K562 (cell line): ENCODE results near the gene WSCD2. TPM values are rescaled to one million over a fixed set of nuclear protein-coding genes. Genes with fewer than 3 reads are reported as not detected.

Source experiments
- ATAC-seq: fragments of 200-7000 bp; cut with Tn5 transposase; 3 replicates; pipeline ENCODE4 v1.9.1; 2020; ENCODE audit warnings: moderate library complexity
- BruUV-seq: library from RNA; stranded (reverse); fragments of 400-500 nt; replicated peaks from 2 replicates; lab custom pipeline; 2021; lab: Mats Ljungman, UMichigan
- CTCF ChIA-PET: fragments of 300-600 bp; formaldehyde crosslinking; extraction: SDS; loops from one replicate; lab custom pipeline; 2021; ENCODE audit warnings: low intra/inter-chr PET ratio; lab: Yijun Ruan, JAX
- POLR2A ChIA-PET: fragments of 300-600, 350-650 bp; sonication (Branson Sonifier 250); formaldehyde crosslinking; extraction: SDS; loops from one replicate; lab custom pipeline; 2021; ENCODE audit warnings: antibody characterized with exemption, inconsistent platforms; lab: Yijun Ruan, JAX
- DNase-seq, 4 experiments: peaks; one replicate each; pipeline versions ENCODE4 v3.0.0 to v3.0.0-alpha.2; 2011 to 2018; ENCODE audit warnings: low spot score in 3 of 4, mixed read lengths in 3 of 4; ENCODE audit errors: extremely low read depth in 1 of 4
- FAIRE-seq: peaks from 2 replicates; lab custom pipeline; 2011; peaks lifted over from hg19 to GRCh38; lab: Jason Lieb, UNC
- H2AFZ ChIP-seq: 2 replicates; pipeline ENCODE4 v1.6.0; 2011; ENCODE audit warnings: low read depth, low read length, control low read depth, inconsistent platforms
- H3K27ac ChIP-seq: fragments of 200-600 bp; 3 replicates; pipeline ENCODE4 v1.8.0; 2011; ENCODE audit warnings: low read depth, mild to moderate bottlenecking, control low read depth, inconsistent platforms, low read length, moderate library complexity, mixed read lengths; ENCODE audit errors: extremely low read depth
- H3K27me3 ChIP-seq, 2 experiments: fragments of 300-600 bp in 1 of 2; 2 replicates in 1 of 2; 3 replicates in 1 of 2; pipeline versions ENCODE4 v1.6.0 to v1.8.0; 2011; ENCODE audit warnings: inconsistent platforms in 2 of 2, low read length in 2 of 2, mild to moderate bottlenecking in 1 of 2, mixed read lengths in 1 of 2, moderate library complexity in 1 of 2; ENCODE audit not compliant: control insufficient read depth in 2 of 2, insufficient read depth in 2 of 2
- H3K36me3 ChIP-seq: fragments of 300-600 bp; 3 replicates; pipeline ENCODE4 v1.8.0; 2011; ENCODE audit warnings: mild to moderate bottlenecking, low read length, inconsistent platforms; ENCODE audit not compliant: control insufficient read depth, insufficient read depth
- H3K4me1 ChIP-seq, 2 experiments: fragments of 200-600 bp in 1 of 2; replicated peaks in 1 of 2; 2 replicates in 1 of 2; 3 replicates in 1 of 2; pipeline versions ENCODE4 v1.5.1 to v1.8.0; 2011; ENCODE audit warnings: inconsistent platforms in 2 of 2, low read length in 2 of 2, mild to moderate bottlenecking in 1 of 2, mixed read lengths in 1 of 2, moderate library complexity in 1 of 2; ENCODE audit not compliant: control insufficient read depth in 2 of 2, insufficient read depth in 2 of 2
- H3K4me2 ChIP-seq: 2 replicates; pipeline ENCODE4 v1.6.1; 2011; ENCODE audit warnings: low read length, control low read depth, inconsistent platforms, mixed read lengths; ENCODE audit not compliant: insufficient read depth
- H3K4me3 ChIP-seq: fragments of 200-600 bp; sonication (generic), shearing (Covaris generic); 2 replicates; pipeline ENCODE4 v1.5.1; 2016; ENCODE audit warnings: control low read depth, inconsistent platforms
- H3K79me2 ChIP-seq: fragments of 200-600 bp; 3 replicates; pipeline ENCODE4 v1.8.0; 2011; ENCODE audit warnings: low read length, inconsistent platforms; ENCODE audit not compliant: control insufficient read depth, insufficient read depth
- H3K9ac ChIP-seq, 2 experiments: 2 replicates each; pipeline versions ENCODE4 v1.6.0 to v1.6.1; 2011; ENCODE audit warnings: low read depth in 2 of 2, low read length in 2 of 2, control low read depth in 1 of 2, inconsistent platforms in 1 of 2, mild to moderate bottlenecking in 1 of 2, mixed read lengths in 1 of 2; ENCODE audit not compliant: insufficient read depth in 1 of 2
- H3K9me1 ChIP-seq: one replicate; pipeline ENCODE4 v1.6.0; 2011; ENCODE audit warnings: inconsistent platforms, mild to moderate bottlenecking, low read length, moderate library complexity; ENCODE audit not compliant: control insufficient read depth, insufficient read depth
- H3K9me3 ChIP-seq: replicated peaks from 2 replicates; pipeline ENCODE4 v1.5.1; 2011; ENCODE audit warnings: low read depth, low read length, inconsistent platforms; ENCODE audit not compliant: control insufficient read depth, insufficient read depth
- H4K20me1 ChIP-seq: replicated peaks from 2 replicates; pipeline ENCODE4 v1.6.1; 2011; ENCODE audit warnings: low read length, inconsistent platforms, mixed read lengths; ENCODE audit not compliant: control insufficient read depth, insufficient read depth
- KDM2B ChIP-seq: fragments of 250-450 bp; sonication (Bioruptor Pico); IDR thresholded peaks from 2 replicates; pipeline ENCODE4 v1.8.0; 2021; ENCODE audit warnings: mild to moderate bottlenecking, moderate library complexity
- NCOA4 ChIP-seq: fragments of 450-650 bp; IDR thresholded peaks from 2 replicates; pipeline ENCODE4 v1.6.1; 2018; ENCODE audit warnings: mild to moderate bottlenecking; ENCODE audit not compliant: partially characterized antibody
- POLR2AphosphoS5 ChIP-seq: IDR thresholded peaks from 2 replicates; pipeline ENCODE4 v1.6.1; 2011; ENCODE audit warnings: mild to moderate bottlenecking, low read depth, low read length, moderate library complexity; ENCODE audit not compliant: control insufficient read depth, insufficient read depth
- SNRNP70 ChIP-seq: fragments of 200-400 bp; formaldehyde crosslinking; optimal IDR thresholded peaks from 2 replicates; pipeline ENCODE3; 2017; ENCODE audit warnings: low read depth, low read length
- THRAP3 ChIP-seq: fragments of 450-650 bp; IDR thresholded peaks from 2 replicates; pipeline ENCODE4 v1.6.1; 2016; ENCODE audit warnings: mild to moderate bottlenecking, inconsistent platforms, borderline replicate concordance
- ZNF121 ChIP-seq: sonication (generic); formaldehyde crosslinking; conservative IDR thresholded peaks from 2 replicates; pipeline ENCODE4 v1.8.0; 2022; ENCODE audit warnings: missing genetic modification reagents
- WGBS: fragments of 100-300 bp; shearing (Covaris generic); methylation state at CpG from one replicate; pipeline ENCODE4 v1.1.6; 2016; ENCODE audit warnings: low coverage, mixed read lengths; ENCODE audit not compliant: insufficient coverage; ENCODE audit errors: missing lambda C conversion rate; 5-methylcytosine and 5-hydroxymethylcytosine counted together
- in situ Hi-C: fragments of 300-500 bp; cut with MboI; formaldehyde crosslinking; loops from 4 replicates; pipeline ENCODE4 v1.15.0; 2018; ENCODE audit warnings: inconsistent platforms, mixed read lengths
- intact Hi-C: fragments of 100-400 bp; cut with micrococcal nuclease; formaldehyde crosslinking; loops from 2 replicates; pipeline ENCODE4 v1.14.2; 2022
- polyA plus RNA-seq, 8 experiments: library from polyadenylated mRNA; depleted of rRNA in 4 of 8; stranded (reverse) in 5 of 8; unstranded in 3 of 8; fragments of >200 nt; fragmentation: Nextera tagmentation in 2 of 8; fragmentation: Illumina TruSeq in 1 of 8; extraction: Ambion mirVana in 2 of 8; extraction: Trizol in 1 of 8; gene quantifications; 2 replicates each; pipeline versions ENCODE4 v1.2.1 to v1.2.3, GENCODE V29; 2011 to 2014; ENCODE audit warnings: inconsistent platforms in 1 of 8, missing spikeins in 1 of 8
- total RNA-seq, 7 experiments: library from RNA; depleted of rRNA in 6 of 7; stranded (reverse); fragments of >200 nt in 6 of 7; fragmentation: Illumina TruSeq in 2 of 7; extraction: Trizol in 2 of 7; gene quantifications; 2 replicates each; pipeline versions ENCODE4 v1.2.1 to v1.2.3, GENCODE V29; 2011 to 2021; ENCODE audit warnings: low replicate concordance in 1 of 7
- TF ChIP-seq, protein P1 (sequence below), 2 experiments: IDR thresholded peaks; 2 replicates each; pipeline ENCODE4 v1.6.1; 2012; ENCODE audit warnings: improper control_type of control experiment in 2 of 2, low read depth in 2 of 2, low read length in 2 of 2, borderline replicate concordance in 1 of 2
- TF ChIP-seq, protein P2 (sequence below): fragments of 250-450 bp; sonication (Bioruptor Pico); IDR thresholded peaks from 2 replicates; pipeline ENCODE4 v1.4.0; 2020
- TF ChIP-seq, protein P3 (sequence below): fragments of 450-650 bp; formaldehyde crosslinking; IDR thresholded peaks from 2 replicates; pipeline ENCODE4 v1.4.0; 2022; ENCODE audit warnings: mild to moderate bottlenecking, moderate library complexity

Gene WSCD2
- total and polyA plus RNA-seq, 9 of the 15 experiments (the other 6 are each of a cell fraction or from before 2014, with no cell fraction given): 0.72 to 14.1 (median 4.0) TPM

DNA sequence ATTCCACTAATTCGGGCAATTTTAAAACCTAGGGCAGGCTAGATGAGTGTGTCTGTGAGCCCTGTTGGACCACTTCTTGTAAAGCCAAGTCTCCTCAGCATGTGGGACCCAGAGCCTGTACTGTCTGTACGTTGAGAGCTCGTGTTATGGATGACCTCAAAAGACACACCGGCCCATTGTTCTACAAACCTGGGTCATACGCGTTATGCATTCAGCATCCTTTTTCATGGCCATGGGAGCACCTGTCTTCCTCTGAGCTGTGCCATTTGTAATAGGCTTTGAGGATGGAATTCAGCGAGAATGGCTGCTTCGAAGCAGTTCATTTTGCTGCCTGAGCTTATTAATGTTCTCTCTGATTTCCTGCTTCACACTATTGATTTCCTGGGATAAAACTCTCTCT is 15.0 kb downstream of the WSCD2 start:
- no TSS peak for BruUV-seq
- H4K20me1 ChIP-seq: no peaks in the 10 kb centered on the region
- 0 out of 5 replicates have a peak, but pooled peaks cover 0 to 4% of the 10 kb centered on the region in 2 experiments for H3K27me3 ChIP-seq
- intact Hi-C loops: no loop called here
- TF ChIP-seq POLR2AphosphoS5 (no peak), THRAP3 (no peak), SNRNP70 (no peak), KDM2B (no peak), ZNF121 (CRISPR knock-in tag) (no peak), NCOA4 (no peak)
- TF ChIP-seq, protein P1, sequence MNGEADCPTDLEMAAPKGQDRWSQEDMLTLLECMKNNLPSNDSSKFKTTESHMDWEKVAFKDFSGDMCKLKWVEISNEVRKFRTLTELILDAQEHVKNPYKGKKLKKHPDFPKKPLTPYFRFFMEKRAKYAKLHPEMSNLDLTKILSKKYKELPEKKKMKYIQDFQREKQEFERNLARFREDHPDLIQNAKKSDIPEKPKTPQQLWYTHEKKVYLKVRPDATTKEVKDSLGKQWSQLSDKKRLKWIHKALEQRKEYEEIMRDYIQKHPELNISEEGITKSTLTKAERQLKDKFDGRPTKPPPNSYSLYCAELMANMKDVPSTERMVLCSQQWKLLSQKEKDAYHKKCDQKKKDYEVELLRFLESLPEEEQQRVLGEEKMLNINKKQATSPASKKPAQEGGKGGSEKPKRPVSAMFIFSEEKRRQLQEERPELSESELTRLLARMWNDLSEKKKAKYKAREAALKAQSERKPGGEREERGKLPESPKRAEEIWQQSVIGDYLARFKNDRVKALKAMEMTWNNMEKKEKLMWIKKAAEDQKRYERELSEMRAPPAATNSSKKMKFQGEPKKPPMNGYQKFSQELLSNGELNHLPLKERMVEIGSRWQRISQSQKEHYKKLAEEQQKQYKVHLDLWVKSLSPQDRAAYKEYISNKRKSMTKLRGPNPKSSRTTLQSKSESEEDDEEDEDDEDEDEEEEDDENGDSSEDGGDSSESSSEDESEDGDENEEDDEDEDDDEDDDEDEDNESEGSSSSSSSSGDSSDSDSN (IDR thresholded peaks at IDR 0.05; ENCODE audit: borderline replicate concordance in 1 of 2, low read depth in 2 of 2, low read length in 2 of 2): no peak
- TF ChIP-seq, protein P2, sequence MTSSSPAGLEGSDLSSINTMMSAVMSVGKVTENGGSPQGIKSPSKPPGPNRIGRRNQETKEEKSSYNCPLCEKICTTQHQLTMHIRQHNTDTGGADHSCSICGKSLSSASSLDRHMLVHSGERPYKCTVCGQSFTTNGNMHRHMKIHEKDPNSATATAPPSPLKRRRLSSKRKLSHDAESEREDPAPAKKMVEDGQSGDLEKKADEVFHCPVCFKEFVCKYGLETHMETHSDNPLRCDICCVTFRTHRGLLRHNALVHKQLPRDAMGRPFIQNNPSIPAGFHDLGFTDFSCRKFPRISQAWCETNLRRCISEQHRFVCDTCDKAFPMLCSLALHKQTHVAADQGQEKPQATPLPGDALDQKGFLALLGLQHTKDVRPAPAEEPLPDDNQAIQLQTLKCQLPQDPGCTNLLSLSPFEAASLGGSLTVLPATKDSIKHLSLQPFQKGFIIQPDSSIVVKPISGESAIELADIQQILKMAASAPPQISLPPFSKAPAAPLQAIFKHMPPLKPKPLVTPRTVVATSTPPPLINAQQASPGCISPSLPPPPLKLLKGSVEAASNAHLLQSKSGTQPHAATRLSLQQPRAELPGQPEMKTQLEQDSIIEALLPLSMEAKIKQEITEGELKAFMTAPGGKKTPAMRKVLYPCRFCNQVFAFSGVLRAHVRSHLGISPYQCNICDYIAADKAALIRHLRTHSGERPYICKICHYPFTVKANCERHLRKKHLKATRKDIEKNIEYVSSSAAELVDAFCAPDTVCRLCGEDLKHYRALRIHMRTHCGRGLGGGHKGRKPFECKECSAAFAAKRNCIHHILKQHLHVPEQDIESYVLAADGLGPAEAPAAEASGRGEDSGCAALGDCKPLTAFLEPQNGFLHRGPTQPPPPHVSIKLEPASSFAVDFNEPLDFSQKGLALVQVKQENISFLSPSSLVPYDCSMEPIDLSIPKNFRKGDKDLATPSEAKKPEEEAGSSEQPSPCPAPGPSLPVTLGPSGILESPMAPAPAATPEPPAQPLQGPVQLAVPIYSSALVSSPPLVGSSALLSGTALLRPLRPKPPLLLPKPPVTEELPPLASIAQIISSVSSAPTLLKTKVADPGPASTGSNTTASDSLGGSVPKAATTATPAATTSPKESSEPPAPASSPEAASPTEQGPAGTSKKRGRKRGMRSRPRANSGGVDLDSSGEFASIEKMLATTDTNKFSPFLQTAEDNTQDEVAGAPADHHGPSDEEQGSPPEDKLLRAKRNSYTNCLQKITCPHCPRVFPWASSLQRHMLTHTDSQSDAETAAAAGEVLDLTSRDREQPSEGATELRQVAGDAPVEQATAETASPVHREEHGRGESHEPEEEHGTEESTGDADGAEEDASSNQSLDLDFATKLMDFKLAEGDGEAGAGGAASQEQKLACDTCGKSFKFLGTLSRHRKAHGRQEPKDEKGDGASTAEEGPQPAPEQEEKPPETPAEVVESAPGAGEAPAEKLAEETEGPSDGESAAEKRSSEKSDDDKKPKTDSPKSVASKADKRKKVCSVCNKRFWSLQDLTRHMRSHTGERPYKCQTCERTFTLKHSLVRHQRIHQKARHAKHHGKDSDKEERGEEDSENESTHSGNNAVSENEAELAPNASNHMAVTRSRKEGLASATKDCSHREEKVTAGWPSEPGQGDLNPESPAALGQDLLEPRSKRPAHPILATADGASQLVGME: no peak
- TF ChIP-seq, protein P3, sequence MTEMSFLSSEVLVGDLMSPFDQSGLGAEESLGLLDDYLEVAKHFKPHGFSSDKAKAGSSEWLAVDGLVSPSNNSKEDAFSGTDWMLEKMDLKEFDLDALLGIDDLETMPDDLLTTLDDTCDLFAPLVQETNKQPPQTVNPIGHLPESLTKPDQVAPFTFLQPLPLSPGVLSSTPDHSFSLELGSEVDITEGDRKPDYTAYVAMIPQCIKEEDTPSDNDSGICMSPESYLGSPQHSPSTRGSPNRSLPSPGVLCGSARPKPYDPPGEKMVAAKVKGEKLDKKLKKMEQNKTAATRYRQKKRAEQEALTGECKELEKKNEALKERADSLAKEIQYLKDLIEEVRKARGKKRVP: no peak
- FAIRE-seq (no peak), ATAC-seq (no peak), DNase-seq (no peak)
- no peaks in the 10 kb centered on the region for H3K36me3 ChIP-seq
- no peak overlapping the region for H3K4me2 ChIP-seq
- H3K4me1 ChIP-seq: no peaks in the 10 kb centered on the region
- no peaks in the 10 kb centered on the region for H3K9me1 ChIP-seq
- in situ Hi-C loops: no loop called here
- WGBS: 26% methylated on average over 8 of the region's 8 CpGs
- no peak overlapping the region for H3K27ac ChIP-seq
- no peak overlapping the region for H3K9ac ChIP-seq
- ChIA-PET CTCF (no interaction called here), POLR2A (interaction anchor here (0.8 to 1.4 kb wide), 5 partner anchors 8 to 19 kb away, joined by 3 to 5 read pairs (median 3); partner anchors contain the start of gene WSCD2)
- no peak overlapping the region for H3K4me3 ChIP-seq
- H3K9me3 ChIP-seq: no peaks in the 10 kb centered on the region
- no peaks in the 10 kb centered on the region for H3K79me2 ChIP-seq
- no peak overlapping the region for H2AFZ ChIP-seq
